ENCODE measurements around the gene PDXDC1.
"Not testable (repeated sequence)": the region's sequence is repeated elsewhere in the genome, so short reads cannot be mapped to it uniquely, and the experiment has no call there.

Gene PDXDC1

DNA sequence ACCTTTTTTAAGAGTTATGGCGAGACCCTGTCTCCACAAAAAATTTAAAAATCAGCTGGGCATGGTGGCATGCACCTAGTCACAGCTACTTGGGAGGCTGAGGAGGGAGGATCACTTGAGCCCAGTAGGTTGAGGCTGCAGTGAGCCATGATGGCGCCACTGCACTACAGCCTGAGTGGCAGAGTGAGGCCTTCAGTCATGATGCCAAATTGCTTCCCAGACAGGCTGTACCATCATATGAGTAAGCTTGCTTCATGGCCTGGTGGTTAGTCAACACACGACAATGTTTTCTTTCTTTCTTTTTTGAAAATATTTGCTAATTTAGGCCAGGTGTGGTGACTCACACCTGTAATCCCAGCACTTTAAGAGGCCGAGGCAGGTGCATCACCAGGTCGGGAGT, 68.5 kb downstream of the PDXDC1 start:
- FAIRE-seq: no peak

DNA sequence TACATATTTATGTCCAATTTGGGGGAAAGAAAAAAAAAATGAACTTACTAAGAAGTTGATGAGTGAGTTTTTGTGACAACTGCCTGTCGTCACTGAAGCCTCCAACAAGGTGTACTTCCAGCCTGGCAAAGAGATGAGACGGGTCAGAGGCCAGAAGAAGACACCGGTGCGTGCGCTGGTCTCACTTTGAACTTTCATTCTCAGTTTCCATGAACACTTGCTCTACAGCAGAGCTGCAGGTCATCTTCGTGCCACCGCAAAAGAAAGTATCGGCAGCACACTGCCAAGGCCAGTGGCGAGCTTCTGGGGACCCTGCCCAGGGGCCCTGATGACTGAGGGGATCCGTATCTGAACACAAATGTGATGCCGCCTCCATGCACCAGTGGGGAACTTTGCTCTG, 69.5 kb downstream of the PDXDC1 start:
- FAIRE-seq: no peak

DNA sequence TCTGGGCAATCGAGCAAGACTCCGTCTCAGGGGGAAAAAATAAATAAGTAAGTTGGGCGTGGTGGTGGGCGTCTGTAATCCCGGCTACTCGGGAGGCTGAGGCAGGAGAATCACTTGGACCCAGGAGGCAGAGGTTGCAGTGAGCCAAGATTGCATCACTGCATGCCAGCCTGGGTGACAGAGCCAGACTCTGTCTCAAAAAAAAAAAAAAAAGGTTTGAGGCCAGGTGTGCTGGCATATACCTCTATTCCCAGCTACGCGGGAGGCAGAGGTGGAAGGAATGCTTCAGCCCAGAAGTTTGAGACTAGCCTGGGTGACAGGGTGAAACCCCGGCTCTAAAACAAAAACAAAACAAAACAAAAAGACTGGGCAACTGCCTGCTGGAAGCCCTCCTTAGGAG, 70.4 kb downstream of the PDXDC1 start:
- not testable (repeated sequence) for FAIRE-seq

DNA sequence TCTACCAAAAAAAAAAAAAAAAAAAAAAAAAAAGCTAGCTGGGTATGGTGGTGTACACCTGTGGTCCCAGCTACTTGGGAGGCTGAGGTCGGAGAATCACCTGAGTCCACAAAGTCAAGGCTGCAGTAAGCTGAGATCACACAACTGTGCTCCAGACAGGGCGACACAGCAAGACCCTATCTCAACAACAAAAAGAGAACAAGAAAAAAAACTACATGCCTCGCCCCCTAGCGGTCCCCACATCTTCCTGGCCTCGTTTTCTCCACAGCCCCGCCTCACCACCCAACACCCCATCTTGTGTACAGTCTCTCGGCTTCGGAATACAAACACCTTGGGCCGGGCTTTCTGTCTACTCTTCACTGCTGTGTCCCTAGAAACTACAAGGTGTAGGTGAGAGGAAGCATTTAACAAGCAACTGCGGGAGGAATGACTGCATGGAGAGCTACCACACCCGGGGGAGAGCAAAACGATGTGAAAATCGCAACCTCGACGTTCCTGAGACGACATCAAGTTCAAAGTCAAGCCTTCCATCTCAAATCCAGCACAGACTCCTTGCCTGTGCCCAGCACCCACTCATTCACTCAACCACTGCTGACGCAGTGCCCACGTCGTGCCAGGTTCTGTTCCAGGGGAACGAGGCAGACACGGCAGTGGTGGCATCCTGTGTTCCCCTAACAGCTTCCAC, 72.0 kb downstream of the PDXDC1 start:
- FAIRE-seq: no peak

DNA sequence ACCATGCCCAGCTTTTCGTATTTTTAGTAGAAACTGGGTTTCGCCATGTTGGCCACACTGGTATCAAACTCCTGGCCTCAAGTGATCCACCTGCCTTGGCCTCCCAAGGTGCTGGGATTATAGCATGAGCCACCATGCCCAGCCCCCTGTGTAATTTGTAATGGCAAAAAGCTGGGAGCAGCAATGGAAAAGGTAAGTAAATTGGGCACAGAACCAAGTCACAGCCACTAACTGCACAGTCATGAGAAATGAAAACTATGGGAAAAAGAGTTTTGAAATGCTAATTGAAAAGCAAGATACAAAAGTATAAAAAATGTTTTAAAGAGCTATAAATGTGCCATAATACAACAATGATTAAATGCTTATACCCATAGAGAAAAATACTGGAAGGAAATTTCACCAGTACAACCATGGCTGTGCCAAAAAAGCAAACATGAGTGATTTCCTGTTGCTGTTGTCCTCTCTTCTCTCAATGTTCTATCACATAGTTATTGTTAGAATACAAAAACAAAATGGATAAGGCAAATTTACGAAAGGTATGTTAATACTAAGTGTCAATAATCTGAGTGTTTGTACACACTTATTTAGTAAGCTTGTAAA, 74.9 kb downstream of the PDXDC1 start:
- no peak for FAIRE-seq

DNA sequence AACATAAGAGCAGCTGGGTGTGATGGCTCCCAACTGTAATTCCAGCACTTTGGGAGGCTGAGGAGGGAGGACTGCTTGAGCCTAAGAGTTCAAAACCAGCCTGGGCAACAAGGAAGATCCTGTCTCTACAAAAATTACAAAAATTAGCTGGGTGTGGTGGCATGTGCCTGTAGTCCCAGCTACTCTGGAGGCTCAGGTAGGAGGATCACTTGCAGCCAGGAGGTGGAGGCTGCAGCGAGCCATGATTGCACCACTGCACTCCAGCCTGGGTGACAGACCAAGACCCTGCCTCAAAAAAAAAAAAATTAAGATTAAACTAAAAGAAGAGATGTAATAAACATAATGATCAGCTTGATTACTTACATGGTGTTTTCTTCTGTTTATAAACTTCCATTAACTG, 75.6 kb downstream of the PDXDC1 start:
- FAIRE-seq: not testable (repeated sequence)

DNA sequence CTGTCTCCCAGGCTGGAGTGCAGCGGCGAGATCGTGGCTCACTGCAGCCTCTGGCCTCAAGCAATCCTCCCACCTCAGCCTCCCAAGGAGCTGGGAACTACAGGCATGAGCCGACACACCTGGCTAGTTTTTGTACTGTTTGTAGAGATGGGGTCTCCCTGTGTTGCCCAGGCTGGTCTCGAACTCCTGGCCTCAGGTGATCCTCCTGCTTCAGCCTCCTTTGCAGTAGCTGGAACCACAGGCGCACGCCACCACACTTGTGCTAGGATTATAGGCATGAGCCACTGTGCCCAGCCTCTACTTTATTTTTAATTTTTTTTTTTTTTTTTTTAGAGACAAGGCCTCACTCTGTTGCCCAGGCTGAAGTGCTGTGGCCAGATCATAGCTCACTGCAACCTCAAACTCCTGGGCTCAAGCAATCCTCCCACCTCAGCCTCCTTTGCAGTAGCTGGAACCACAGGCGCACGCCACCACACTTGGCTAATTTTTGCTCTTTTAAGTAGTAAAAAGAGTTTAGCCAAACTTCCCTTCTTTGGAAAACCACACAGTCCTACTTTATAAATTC, 76.6 kb downstream of the PDXDC1 start:
- FAIRE-seq: no peak

DNA sequence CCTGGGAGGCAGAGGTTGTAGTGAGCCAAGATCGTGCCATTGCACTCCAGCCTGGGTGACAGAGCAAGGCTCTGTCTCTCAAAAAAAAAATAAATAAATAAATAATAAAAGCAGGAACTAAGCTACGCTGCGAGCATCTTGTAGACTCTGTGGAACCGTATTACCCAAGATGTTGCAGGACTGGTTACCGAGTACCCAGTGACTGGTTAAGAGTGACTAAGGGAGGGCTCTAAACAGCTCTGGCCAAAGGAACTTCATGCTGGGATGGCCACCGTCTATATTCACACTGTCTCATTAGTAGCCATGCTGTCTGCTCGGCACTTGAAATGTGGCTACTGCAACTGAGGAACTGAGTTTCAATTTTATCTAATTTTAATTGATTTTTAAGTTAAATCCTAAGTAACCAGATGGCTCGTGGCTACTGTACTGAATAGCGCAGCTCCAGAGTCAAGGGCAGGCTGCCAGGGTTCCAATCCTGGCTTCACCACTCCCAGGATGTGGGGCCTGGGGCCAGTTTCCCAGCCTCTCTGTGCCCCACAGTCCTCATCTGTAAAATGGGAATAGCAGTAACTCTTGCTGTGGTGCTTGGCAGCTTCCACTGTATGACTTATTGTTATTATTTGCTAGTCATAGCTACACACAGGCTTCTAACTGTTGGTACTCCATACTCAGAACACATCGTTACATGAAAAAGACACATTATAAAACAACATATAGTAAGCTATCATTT, 78.1 kb downstream of the PDXDC1 start:
- FAIRE-seq: no peak

DNA sequence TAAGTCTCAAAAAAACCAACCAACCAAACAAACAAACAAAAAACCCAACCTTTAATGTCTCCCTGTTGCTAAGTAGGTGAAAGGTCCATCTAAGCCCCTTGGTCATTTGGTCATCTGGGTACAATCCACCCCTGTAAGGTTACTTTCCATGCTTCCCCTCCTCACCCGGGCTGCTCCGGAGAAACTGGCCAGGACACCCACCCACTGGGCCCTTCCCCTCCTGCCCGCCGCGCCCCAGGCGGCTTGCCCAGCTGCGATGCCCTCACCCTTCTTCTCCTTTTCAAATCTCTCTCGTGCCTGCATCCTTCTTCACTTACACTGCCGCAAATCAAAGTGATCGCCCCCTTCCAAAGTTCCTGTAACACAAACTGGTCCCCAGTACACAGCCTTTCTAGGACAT, 79.1 kb downstream of the PDXDC1 start:
- no peak for FAIRE-seq

DNA sequence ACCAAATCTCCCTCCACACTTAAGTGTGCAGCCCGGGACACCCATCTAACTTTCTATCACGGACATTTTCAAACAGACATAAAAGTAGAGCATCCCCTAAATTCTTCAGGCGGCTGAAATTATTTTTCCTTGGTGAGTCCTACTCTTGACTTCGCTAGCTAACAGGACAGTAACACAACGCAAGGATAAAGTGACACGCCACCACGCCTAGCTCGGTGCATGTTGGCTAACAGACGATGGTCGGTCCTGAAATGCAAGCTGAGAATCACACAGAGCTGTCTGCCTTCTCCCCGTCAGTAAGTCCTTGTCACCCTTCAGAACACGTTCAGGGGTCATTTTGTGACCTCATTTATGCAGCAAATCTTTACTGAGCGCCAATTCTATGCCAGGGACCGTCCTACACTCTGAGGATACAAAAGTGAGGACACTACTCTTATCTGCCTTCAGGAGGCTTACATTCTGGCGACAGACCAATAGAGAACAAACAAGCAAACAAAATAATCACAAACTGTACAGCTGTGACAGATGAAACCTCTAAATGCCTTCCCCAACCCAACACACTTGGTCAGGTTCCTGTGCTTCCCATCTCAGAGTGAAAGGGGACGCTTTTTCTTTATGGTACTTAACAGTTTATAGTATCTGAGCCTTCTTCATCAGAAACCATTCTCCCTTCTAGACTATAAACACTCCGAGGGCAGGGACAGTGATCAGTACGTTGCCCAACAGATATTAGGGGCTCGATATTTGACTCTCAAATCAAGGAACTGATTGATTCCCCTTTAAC, 79.7 kb downstream of the PDXDC1 start:
- no peak for FAIRE-seq

DNA sequence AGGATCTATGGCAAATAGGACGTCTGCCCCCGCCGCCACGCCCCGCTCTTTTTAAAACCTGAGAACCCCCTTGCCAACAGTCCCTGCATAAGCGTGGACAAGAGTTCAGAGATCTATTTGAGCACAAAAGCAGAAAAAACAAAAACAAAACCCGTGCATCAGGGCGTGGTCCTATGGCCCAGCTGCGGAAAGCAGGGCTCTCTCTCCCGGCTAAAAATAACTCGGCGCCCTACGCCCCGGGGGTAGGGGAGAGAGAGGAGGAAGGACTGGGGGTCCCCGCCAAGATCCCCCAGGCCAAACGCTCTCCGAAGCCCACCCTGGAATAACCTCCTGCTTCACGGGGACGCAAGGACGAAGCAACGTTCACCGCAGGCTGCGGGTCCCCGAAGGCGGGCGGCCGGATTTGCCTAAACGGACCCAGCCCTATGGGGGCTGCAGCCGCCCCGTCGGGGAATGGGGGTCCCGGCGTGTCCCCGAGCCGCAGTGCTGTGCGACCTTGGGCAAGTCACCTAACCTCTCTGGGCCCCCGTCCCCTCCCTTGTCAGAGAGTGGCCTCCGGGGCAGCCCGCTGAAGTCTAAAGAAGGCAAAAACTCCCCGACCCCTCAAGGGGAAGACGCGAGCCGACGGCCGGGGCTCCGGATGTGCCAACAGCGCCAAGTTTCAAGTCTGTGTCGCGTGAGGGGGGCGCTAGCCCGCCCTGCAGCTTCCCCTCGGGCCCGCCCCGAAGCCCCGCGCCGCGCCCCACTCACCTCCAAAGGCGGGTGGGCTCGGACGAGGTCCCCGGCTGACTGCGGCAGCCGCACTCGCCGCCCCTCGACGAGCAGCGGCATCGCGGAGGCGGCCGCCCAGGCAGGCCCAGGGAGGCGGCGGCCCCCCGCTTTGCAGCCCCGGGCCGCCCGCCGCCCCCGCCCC, 80.6 kb downstream of the PDXDC1 start:
- FAIRE-seq: no peak

DNA sequence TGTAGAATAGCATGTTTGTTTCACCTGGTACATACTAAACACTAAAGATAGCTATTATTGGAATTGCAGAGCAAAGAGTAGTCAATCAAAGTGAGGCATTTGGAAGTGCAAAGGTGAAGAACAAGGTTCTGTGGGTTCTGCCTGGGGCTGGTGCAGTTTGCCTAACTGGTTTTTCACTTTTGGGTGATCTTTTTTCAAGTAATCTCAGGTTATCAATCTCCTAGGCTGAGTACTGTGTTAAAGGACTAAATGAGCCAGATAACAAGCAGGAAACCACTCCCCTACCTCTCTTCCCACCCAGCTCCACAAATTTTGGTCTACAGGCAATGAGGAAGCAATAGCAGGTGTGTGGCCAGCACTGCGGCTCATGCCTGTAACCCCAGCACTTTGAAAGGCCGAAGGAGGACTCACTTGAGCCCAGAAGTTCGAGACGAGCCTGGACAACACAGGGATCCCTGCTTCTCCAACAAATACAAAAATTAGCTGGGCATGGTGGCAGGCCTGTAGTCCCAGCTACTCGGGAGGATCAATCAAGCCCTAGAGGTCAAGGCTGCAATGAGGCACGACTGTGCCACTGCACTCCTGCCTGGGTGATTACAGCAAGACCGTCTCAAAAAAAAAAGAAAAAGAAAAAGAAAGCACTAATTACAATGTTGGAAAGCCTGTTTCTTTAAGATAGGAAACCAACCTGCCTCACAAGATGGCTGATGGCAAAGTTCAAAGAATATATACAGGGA, 83.0 kb downstream of the PDXDC1 start:
- FAIRE-seq: no peak

DNA sequence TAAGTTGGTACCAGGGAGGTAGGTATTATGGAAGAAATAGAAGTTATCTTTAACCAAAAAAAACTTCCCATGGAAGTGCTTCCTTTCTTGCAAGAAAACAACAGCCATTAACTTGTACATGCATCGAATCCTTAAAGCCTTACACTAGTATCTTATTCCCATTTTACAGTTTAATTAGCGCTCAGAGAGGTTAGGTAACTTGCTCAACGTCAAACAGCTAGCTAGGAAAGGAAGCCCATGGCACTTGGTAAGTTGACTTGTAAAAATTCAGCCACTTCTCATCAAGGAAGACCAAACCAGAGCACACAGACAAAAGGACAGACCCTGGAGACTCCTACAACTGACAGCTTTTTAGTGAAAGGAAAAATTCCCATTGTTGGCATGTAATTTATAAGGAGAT, 84.5 kb downstream of the PDXDC1 start:
- FAIRE-seq: no peak

DNA sequence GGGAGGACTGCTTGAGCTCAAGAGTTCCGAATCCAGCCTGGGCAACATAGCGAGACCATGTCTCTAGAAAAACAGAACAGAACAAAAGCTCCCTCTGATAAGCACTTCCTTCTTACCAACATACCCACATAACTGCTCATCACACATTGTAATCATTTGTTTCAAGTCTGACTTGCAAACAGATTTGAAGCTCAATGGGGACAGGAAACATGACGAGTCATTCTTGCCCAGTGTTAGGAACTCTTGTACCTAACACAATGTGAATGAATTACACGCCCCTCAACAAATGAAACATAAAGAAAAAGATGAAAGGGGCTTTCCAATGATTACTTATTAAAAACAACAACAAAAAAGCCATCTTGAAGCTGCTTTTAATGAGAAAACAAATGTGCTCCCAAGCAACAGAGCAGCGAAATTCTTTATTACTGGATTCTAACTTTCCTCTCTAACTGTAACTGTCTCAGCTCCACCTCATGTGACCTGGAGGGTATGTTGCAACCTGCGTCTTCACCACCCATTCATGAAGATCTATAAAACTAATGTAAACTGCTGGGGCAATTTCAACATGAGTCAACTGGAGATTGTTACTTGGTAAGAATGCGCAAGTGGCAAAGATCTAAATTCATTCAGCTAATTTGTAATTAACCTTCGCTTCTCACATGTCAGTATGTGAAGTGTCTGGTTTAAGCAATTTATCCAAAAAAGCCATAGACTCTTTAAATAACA, 87.4 kb downstream of the PDXDC1 start:
- FAIRE-seq: not testable (repeated sequence)

DNA sequence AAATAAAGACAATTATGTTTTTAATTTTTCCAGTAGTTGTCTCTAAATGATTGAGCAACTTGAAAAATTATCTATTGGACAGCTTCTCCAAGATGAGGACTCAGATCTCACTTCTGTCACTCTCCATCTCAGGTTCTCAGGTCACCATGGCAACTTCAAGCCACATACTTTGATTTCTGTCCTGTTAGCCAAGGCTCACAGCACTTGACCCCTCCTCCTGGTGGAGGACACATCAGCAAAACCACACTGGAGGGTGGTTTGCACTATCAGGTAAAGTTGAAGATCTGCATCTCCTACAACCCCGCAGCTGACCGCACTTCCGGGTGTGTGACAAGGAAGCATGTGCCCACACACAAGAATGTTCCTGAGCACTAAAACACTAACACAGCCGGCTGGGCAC, 91.1 kb downstream of the PDXDC1 start:
- FAIRE-seq: not testable (repeated sequence)

DNA sequence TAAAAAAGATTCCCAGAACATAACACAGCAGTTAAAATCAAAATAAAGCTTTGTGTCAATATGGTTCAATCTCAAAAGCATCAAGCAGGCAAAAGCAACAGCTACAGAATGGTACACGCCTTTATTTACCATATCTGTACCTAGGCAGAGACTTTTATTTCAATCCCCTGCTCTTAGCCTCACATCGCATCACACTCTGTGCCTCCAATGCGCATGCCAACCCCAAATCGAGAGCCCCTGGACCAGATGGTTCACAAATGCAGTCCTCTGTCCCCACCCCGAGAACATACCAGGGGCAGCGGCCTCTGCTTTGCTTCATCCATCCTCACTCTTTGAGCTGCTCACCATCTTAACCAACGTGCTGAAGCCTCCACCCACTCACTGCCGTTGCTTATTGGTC, 91.9 kb downstream of the PDXDC1 start:
- not testable (repeated sequence) for FAIRE-seq

DNA sequence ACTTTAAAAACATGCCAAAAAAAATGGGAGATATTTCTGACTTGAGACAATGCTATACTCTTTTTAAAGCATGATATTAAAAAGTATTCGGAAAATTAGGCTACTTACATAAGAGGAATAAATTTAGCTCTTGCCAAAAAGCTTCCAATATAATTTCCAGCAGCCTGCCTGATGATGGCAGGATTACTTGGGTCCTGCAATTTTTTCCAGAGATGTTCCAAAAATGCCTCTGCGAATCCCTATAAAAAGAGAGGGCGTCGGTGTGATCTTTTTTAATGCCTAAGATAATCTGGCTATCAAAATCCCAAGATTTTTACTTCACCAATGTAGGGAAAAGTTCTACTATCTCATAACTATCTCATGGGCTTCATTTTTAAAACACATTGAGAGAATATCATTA, 96.2 kb downstream of the PDXDC1 start:
- FAIRE-seq: not testable (repeated sequence)

DNA sequence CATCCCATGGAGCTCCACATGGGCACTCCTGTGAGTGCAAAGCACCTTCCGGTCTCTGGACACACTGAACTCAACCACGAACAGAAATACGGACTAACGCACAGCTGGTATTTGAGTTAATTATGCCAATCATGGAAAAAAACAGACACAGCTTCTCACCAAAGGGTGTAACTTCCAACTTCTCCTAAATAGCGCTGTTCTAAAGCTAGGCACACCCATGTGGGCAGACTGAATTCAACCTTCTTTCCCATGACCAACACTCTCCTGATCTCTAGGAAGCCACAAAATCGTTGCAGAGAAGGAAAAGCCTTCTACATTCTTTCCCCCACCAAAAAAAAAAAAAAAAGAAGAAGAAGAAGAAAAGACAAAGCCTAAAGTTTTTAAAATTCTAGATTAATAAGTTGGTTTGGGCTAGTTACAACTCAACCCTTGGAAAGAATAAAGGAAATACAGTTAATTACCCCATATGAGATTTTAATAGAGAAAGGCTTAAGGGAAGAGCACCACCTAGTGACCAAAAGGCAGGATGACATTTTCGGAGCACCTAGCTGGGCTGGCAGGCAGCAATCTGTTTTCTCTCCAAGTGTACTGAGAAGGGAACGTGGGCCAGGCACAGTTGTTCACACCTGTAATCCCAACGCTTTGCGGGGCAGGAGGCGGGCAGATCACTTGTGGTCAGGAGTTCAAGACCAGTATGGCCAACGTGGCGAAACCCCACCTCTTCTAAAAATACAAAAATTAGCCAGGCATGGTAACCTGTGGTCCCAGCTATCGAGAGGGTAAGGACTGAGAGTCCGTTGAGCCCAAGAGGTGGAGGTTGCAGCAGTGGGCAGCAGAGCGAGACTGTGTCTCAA, 97.3 kb downstream of the PDXDC1 start:
- not testable (repeated sequence) for FAIRE-seq

DNA sequence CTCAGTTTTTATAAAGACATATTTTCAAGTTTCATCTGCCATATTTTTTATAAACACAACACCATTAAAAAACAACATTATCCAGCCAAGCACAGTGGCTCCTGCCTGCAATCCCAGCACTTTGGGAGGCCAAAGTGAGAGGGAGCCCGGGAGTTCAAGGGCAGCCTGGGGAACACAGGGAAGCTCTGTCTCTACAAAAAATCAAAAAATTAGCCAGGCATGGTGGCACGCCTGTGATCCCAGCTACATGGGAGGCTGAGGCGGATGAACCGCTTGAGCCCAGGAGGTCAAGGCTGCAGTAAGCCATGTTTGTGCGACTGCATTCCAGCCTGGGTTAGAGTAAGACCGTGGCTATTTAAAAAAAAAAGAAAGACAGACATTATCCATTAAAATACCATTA, 98.3 kb downstream of the PDXDC1 start:
- no peak for FAIRE-seq

DNA sequence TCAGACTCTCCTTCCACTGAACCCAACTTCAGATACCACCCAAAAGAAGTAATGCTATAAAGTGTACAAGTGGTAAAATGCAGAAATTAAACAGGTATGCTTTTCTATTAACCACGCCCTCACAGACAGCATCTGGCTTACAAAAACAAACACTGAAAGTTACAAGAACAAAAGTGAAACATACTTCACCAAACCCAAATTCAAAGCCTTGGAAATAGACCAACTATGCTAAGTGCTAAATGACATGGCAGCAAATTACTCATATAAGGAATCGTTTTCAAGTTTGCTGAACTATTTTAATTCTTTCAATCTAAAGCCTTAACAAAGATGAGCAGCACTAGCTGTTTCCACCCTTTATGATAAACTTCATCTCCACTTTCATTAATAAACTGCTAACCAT, 101.3 kb downstream of the PDXDC1 start:
- not testable (repeated sequence) for FAIRE-seq
